ENCODE data around the gene EEF1G.

GRCh38 chr11:62603072-62603408 is 29.3 kb upstream of the EEF1G start:
- no peak for TF ChIP-seq CTCF (IDR thresholded peaks at IDR 0.05)
- TF ChIP-seq POLR2A (IDR thresholded peaks at IDR 0.05): no peak
